22Rv1 (cell line): Measurements from ENCODE around the gene ADAMTS10.

Source experiments
- CTCF ChIP-seq: fragments of 450-650 bp; IDR thresholded peaks from 2 replicates; pipeline ENCODE4 v1.5.1; 2017; ENCODE audit warnings: mild to moderate bottlenecking
- ZFX ChIP-seq: fragments of 450-650 bp; IDR thresholded peaks from 2 replicates; pipeline ENCODE4 v1.6.1; 2017; ENCODE audit warnings: antibody characterized with exemption, borderline replicate concordance

- no peak for TF ChIP-seq CTCF
- no peak for TF ChIP-seq ZFX
Observed at GRCh38 chr19:8566855-8567254, 43.7 kb downstream of the ADAMTS10 start.
